K562 (cell line): ENCODE data around the gene CACNA1E. TPM values are rescaled to one million over a fixed set of nuclear protein-coding genes. Genes with fewer than 3 reads are reported as not detected.

Experiments
- ATAC-seq: fragments of 200-7000 bp; cut with Tn5 transposase; 3 replicates; pipeline ENCODE4 v1.9.1; 2020; ENCODE audit warnings: moderate library complexity
- BruUV-seq: library from RNA; stranded (reverse); fragments of 400-500 nt; replicated peaks from 2 replicates; lab custom pipeline; 2021; lab: Mats Ljungman, UMichigan
- CTCF ChIA-PET: fragments of 300-600 bp; formaldehyde crosslinking; extraction: SDS; loops from one replicate; lab custom pipeline; 2021; ENCODE audit warnings: low intra/inter-chr PET ratio; lab: Yijun Ruan, JAX
- POLR2A ChIA-PET: fragments of 300-600, 350-650 bp; sonication (Branson Sonifier 250); formaldehyde crosslinking; extraction: SDS; loops from one replicate; lab custom pipeline; 2021; ENCODE audit warnings: antibody characterized with exemption, inconsistent platforms; lab: Yijun Ruan, JAX
- DNase-seq, 4 experiments: peaks; one replicate each; pipeline versions ENCODE4 v3.0.0 to v3.0.0-alpha.2; 2011 to 2018; ENCODE audit warnings: low spot score in 3 of 4, mixed read lengths in 3 of 4; ENCODE audit errors: extremely low read depth in 1 of 4
- FAIRE-seq: peaks from 2 replicates; lab custom pipeline; 2011; peaks lifted over from hg19 to GRCh38; lab: Jason Lieb, UNC
- H2AFZ ChIP-seq: 2 replicates; pipeline ENCODE4 v1.6.0; 2011; ENCODE audit warnings: low read depth, low read length, control low read depth, inconsistent platforms
- H3K27ac ChIP-seq: fragments of 200-600 bp; 3 replicates; pipeline ENCODE4 v1.8.0; 2011; ENCODE audit warnings: low read depth, mild to moderate bottlenecking, control low read depth, inconsistent platforms, low read length, moderate library complexity, mixed read lengths; ENCODE audit errors: extremely low read depth
- H3K27me3 ChIP-seq, 2 experiments: fragments of 300-600 bp in 1 of 2; 2 replicates in 1 of 2; 3 replicates in 1 of 2; pipeline versions ENCODE4 v1.6.0 to v1.8.0; 2011; ENCODE audit warnings: inconsistent platforms in 2 of 2, low read length in 2 of 2, mild to moderate bottlenecking in 1 of 2, mixed read lengths in 1 of 2, moderate library complexity in 1 of 2; ENCODE audit not compliant: control insufficient read depth in 2 of 2, insufficient read depth in 2 of 2
- H3K36me3 ChIP-seq: fragments of 300-600 bp; 3 replicates; pipeline ENCODE4 v1.8.0; 2011; ENCODE audit warnings: mild to moderate bottlenecking, low read length, inconsistent platforms; ENCODE audit not compliant: control insufficient read depth, insufficient read depth
- H3K4me1 ChIP-seq, 2 experiments: fragments of 200-600 bp in 1 of 2; replicated peaks in 1 of 2; 2 replicates in 1 of 2; 3 replicates in 1 of 2; pipeline versions ENCODE4 v1.5.1 to v1.8.0; 2011; ENCODE audit warnings: inconsistent platforms in 2 of 2, low read length in 2 of 2, mild to moderate bottlenecking in 1 of 2, mixed read lengths in 1 of 2, moderate library complexity in 1 of 2; ENCODE audit not compliant: control insufficient read depth in 2 of 2, insufficient read depth in 2 of 2
- H3K4me2 ChIP-seq: 2 replicates; pipeline ENCODE4 v1.6.1; 2011; ENCODE audit warnings: low read length, control low read depth, inconsistent platforms, mixed read lengths; ENCODE audit not compliant: insufficient read depth
- H3K4me3 ChIP-seq: fragments of 200-600 bp; sonication (generic), shearing (Covaris generic); 2 replicates; pipeline ENCODE4 v1.5.1; 2016; ENCODE audit warnings: control low read depth, inconsistent platforms
- H3K79me2 ChIP-seq: fragments of 200-600 bp; 3 replicates; pipeline ENCODE4 v1.8.0; 2011; ENCODE audit warnings: low read length, inconsistent platforms; ENCODE audit not compliant: control insufficient read depth, insufficient read depth
- H3K9ac ChIP-seq, 2 experiments: 2 replicates each; pipeline versions ENCODE4 v1.6.0 to v1.6.1; 2011; ENCODE audit warnings: low read depth in 2 of 2, low read length in 2 of 2, control low read depth in 1 of 2, inconsistent platforms in 1 of 2, mild to moderate bottlenecking in 1 of 2, mixed read lengths in 1 of 2; ENCODE audit not compliant: insufficient read depth in 1 of 2
- H3K9me1 ChIP-seq: one replicate; pipeline ENCODE4 v1.6.0; 2011; ENCODE audit warnings: inconsistent platforms, mild to moderate bottlenecking, low read length, moderate library complexity; ENCODE audit not compliant: control insufficient read depth, insufficient read depth
- H3K9me3 ChIP-seq: replicated peaks from 2 replicates; pipeline ENCODE4 v1.5.1; 2011; ENCODE audit warnings: low read depth, low read length, inconsistent platforms; ENCODE audit not compliant: control insufficient read depth, insufficient read depth
- H4K20me1 ChIP-seq: replicated peaks from 2 replicates; pipeline ENCODE4 v1.6.1; 2011; ENCODE audit warnings: low read length, inconsistent platforms, mixed read lengths; ENCODE audit not compliant: control insufficient read depth, insufficient read depth
- FUS ChIP-seq: fragments of 200-400 bp; formaldehyde crosslinking; optimal IDR thresholded peaks from 2 replicates; pipeline ENCODE3; 2017; ENCODE audit warnings: low read depth, low read length
- SAFB2 ChIP-seq: fragments of 200-400 bp; formaldehyde crosslinking; IDR thresholded peaks from 2 replicates; pipeline ENCODE4 v1.6.1; 2018; ENCODE audit warnings: borderline replicate concordance, low read length, low read depth, moderate library complexity; ENCODE audit not compliant: severe bottlenecking
- TFE3 ChIP-seq: fragments of 450-650 bp; formaldehyde crosslinking; IDR thresholded peaks from 2 replicates; pipeline ENCODE4 v1.4.0; 2020; ENCODE audit warnings: mild to moderate bottlenecking, mixed read lengths
- USF2 ChIP-seq: sonication (generic); formaldehyde crosslinking; IDR thresholded peaks from 2 replicates; pipeline ENCODE4 v1.5.0; 2020; ENCODE audit warnings: missing genetic modification reagents
- WGBS: fragments of 100-300 bp; shearing (Covaris generic); methylation state at CpG from one replicate; pipeline ENCODE4 v1.1.6; 2016; ENCODE audit warnings: low coverage, mixed read lengths; ENCODE audit not compliant: insufficient coverage; ENCODE audit errors: missing lambda C conversion rate; 5-methylcytosine and 5-hydroxymethylcytosine counted together
- in situ Hi-C: fragments of 300-500 bp; cut with MboI; formaldehyde crosslinking; loops from 4 replicates; pipeline ENCODE4 v1.15.0; 2018; ENCODE audit warnings: inconsistent platforms, mixed read lengths
- intact Hi-C: fragments of 100-400 bp; cut with micrococcal nuclease; formaldehyde crosslinking; loops from 2 replicates; pipeline ENCODE4 v1.14.2; 2022
- polyA plus RNA-seq, 8 experiments: library from polyadenylated mRNA; depleted of rRNA in 4 of 8; stranded (reverse) in 5 of 8; unstranded in 3 of 8; fragments of >200 nt; fragmentation: Nextera tagmentation in 2 of 8; fragmentation: Illumina TruSeq in 1 of 8; extraction: Ambion mirVana in 2 of 8; extraction: Trizol in 1 of 8; gene quantifications; 2 replicates each; pipeline versions ENCODE4 v1.2.1 to v1.2.3, GENCODE V29; 2011 to 2014; ENCODE audit warnings: inconsistent platforms in 1 of 8, missing spikeins in 1 of 8
- total RNA-seq, 7 experiments: library from RNA; depleted of rRNA in 6 of 7; stranded (reverse); fragments of >200 nt in 6 of 7; fragmentation: Illumina TruSeq in 2 of 7; extraction: Trizol in 2 of 7; gene quantifications; 2 replicates each; pipeline versions ENCODE4 v1.2.1 to v1.2.3, GENCODE V29; 2011 to 2021; ENCODE audit warnings: low replicate concordance in 1 of 7

The CACNA1E gene
- total and polyA plus RNA-seq, 9 of the 15 experiments (the other 6 are each of a cell fraction or from before 2014, with no cell fraction given): under 0.01 to 0.04 TPM; not detected in 7

DNA sequence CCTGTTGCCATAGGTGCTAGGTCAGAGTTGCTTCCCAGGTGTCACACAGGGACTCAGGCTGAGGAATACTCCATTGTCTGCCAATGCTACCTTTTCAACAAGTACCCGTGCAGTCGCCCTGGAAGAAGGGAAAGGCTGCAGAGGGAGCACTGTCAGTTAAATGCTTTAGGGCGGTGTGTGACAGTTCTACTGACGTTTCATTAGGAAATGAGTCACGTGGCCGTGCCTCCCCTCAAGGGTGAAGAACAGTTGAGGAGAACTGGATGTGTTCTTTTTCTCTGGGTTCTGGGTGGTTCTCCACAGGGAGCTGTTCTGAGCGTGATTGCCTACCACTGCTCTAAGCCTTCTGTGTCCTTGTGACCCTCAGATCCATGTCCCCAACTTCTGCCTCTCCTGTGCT, 197.6 kb downstream of the CACNA1E start:
- Histone ChIP-seq H3K9ac (no peak overlapping the region), H3K4me1 (no peaks in the 10 kb centered on the region), H4K20me1 (no peaks in the 10 kb centered on the region), H3K36me3 (no peaks in the 10 kb centered on the region), H3K9me3 (no peaks in the 10 kb centered on the region), H3K4me2 (no peak overlapping the region), H3K27ac (no peak overlapping the region), H3K79me2 (no peaks in the 10 kb centered on the region), H2AFZ (no peak overlapping the region), H3K9me1 (no peaks in the 10 kb centered on the region), H3K4me3 (no peak overlapping the region), H3K27me3 (peaks cover 0 to 5% of the 10 kb centered on the region in 2 experiments; a peak in 1 of 5 replicates)
- in situ Hi-C loops (no loop called here), intact Hi-C loops (no loop called here)
- POLR2A ChIA-PET: no interaction called here
- ATAC-seq: no peak
- FAIRE-seq: no peak
- no peak for DNase-seq
- 0% methylated on average over 7 of the region's 7 CpGs for WGBS
- BruUV-seq: no TSS peak
- TF ChIP-seq TFE3 (peak; percentile 1; the same call in 1 of the 2 replicates), FUS (no peak), USF2 (0 out of 2 replicates have a peak, but pooled peaks have one; percentile 28), SAFB2 (no peak)
- CTCF ChIA-PET: no interaction called here
